CD4-positive, alpha-beta T cell (primary cell): Measurements from ENCODE around the gene CDKN2B-AS1. TPM values are rescaled to one million over a fixed set of nuclear protein-coding genes. Genes with fewer than 3 reads are reported as not detected.

ENCODE experiments used
- ATAC-seq: fragments of 200-7000 bp; cut with Tn5 transposase; one replicate; pipeline ENCODE4 v1.10.0; 2022; ENCODE audit warnings: mild to moderate bottlenecking; ENCODE audit not compliant: poor library complexity
- CTCF ChIA-PET: fragments of 350-600 bp; sonication (Branson Sonifier 250); formaldehyde crosslinking; loops from one replicate; lab custom pipeline; 2021; ENCODE audit warnings: antibody characterized with exemption, inconsistent platforms; lab: Charles Lee
- POLR2A ChIA-PET: fragments of 350-600 bp; sonication (Branson Sonifier 250); formaldehyde crosslinking; loops from one replicate; lab custom pipeline; 2021; ENCODE audit warnings: antibody characterized with exemption, inconsistent platforms; lab: Charles Lee
- DNase-seq, 14 experiments: peaks; one replicate each; pipeline ENCODE4 v3.0.0-alpha.2; 2013 to 2020; ENCODE audit warnings: mixed read lengths in 2 of 14
- H3K27ac ChIP-seq, 2 donors: one replicate each; pipeline versions ENCODE4 v1.5.1 to v1.7.0; 2013; ENCODE audit warnings: low read length in 2 of 2, low read depth in 1 of 2, mild to moderate bottlenecking in 1 of 2
- H3K27me3 ChIP-seq, 2 experiments: 1 replicate in 1 of 2; 2 replicates in 1 of 2; pipeline versions ENCODE4 v1.6.1 to v1.7.0; 2013; ENCODE audit warnings: low read length in 2 of 2, control low read depth in 1 of 2, mild to moderate bottlenecking in 1 of 2, moderate library complexity in 1 of 2; ENCODE audit not compliant: insufficient read depth in 2 of 2, control insufficient read depth in 1 of 2
- H3K36me3 ChIP-seq: one replicate; pipeline ENCODE4 v1.6.1; 2013; ENCODE audit warnings: low read length, control low read depth; ENCODE audit not compliant: insufficient read depth
- H3K4me1 ChIP-seq: one replicate; pipeline ENCODE4 v1.6.1; 2013; ENCODE audit warnings: low read length, control low read depth; ENCODE audit not compliant: insufficient read depth
- H3K4me3 ChIP-seq: one replicate; pipeline ENCODE4 v1.5.1; 2013; ENCODE audit warnings: mild to moderate bottlenecking, low read length, moderate library complexity
- H3K9me3 ChIP-seq, 2 experiments: 1 replicate in 1 of 2; 2 replicates in 1 of 2; pipeline versions ENCODE4 v1.6.1 to v1.7.0; 2013; ENCODE audit warnings: low read length in 2 of 2, mild to moderate bottlenecking in 2 of 2, control low read depth in 1 of 2, moderate library complexity in 1 of 2; ENCODE audit not compliant: control insufficient read depth in 1 of 2, insufficient read depth in 1 of 2
- H3K27ac Mint-ChIP-seq: one replicate; pipeline ENCODE4 v1.8.0; 2020; ENCODE audit warnings: mixed read lengths
- H3K27me3 Mint-ChIP-seq: one replicate; pipeline ENCODE4 v1.8.0; 2021; ENCODE audit warnings: mixed read lengths
- H3K36me3 Mint-ChIP-seq: one replicate; pipeline ENCODE4 v1.8.0; 2021; ENCODE audit warnings: low read depth, mixed read lengths
- H3K4me1 Mint-ChIP-seq: one replicate; pipeline ENCODE4 v1.8.0; 2021; ENCODE audit warnings: low read depth, mixed read lengths
- H3K4me3 Mint-ChIP-seq: one replicate; pipeline ENCODE4 v1.8.0; 2020; ENCODE audit warnings: mild to moderate bottlenecking, mixed read lengths
- H3K9me3 Mint-ChIP-seq: one replicate; pipeline ENCODE4 v1.8.0; 2020; ENCODE audit warnings: mixed read lengths
- intact Hi-C, 2 experiments: fragments of 100-400 bp; cut with DNase I in 1 of 2; cut with micrococcal nuclease in 1 of 2; formaldehyde crosslinking; loops; one replicate each; pipeline versions ENCODE4 v1.15.1 to v1.9.0; 2023 to 2025; cut with DNase I, micrococcal nuclease
- total RNA-seq, 174 experiments: library from RNA in 2 of 174; stranded (reverse) in 2 of 174; gene quantifications; one replicate each; pipeline ENCODE4 v1.2.3 and lab custom pipeline; 2021 to 2026
- TF ChIP-seq, protein P1 (sequence below): fragments of 200-600 bp; IDR thresholded peaks from one replicate; pipeline ENCODE4 v1.8.0; 2022; ENCODE audit warnings: antibody characterized with exemption, mild to moderate bottlenecking

CDKN2B-AS1 gene
- total RNA-seq, 2 experiments from 2014 or later = 0.25 to 0.30 TPM

GRCh38 chr9:21969951-21970799 is 24.4 kb upstream of the CDKN2B-AS1 start:
- Mint-ChIP-seq H3K4me3 (peak overlapping the region; percentile 2), H3K9me3 (peaks cover 19% of the 10 kb centered on the region), H3K27me3 (peaks cover 98% of the 10 kb centered on the region), H3K4me1 (peaks cover 37% of the 10 kb centered on the region), H3K27ac (no peak overlapping the region), H3K36me3 (peaks cover 11% of the 10 kb centered on the region)
- CTCF ChIA-PET = interaction anchor here (1.2 to 2.1 kb wide), 3 partner anchors 17 to 39 kb away, joined by 3 to 10 read pairs (median 4); partner anchors contain the start of gene CDKN2B
- H3K36me3 ChIP-seq = no peaks in the 10 kb centered on the region
- peaks cover 42 to 59% of the 10 kb centered on the region in 2 experiments for H3K9me3 ChIP-seq
- peaks cover 87 to 100% of the 10 kb centered on the region in 2 experiments for H3K27me3 ChIP-seq
- intact Hi-C loops = loop anchor here (5.0 kb wide), 2 partner anchors 32 to 37 kb away; partner anchors contain the start of gene CDKN2B (in 1 of the 2)
- peaks cover 43% of the 10 kb centered on the region for H3K4me1 ChIP-seq
- H3K4me3 ChIP-seq = no peak overlapping the region
- no peak overlapping the region for H3K27ac ChIP-seq
- ATAC-seq (no peak), DNase-seq (peak in 1 of 14 experiments; percentile 2)
- POLR2A ChIA-PET = interaction anchor here (1.6 kb wide), 1 partner anchor 24 kb away, joined by 3 read pairs; the partner anchor contains the start of gene CDKN2A
- TF ChIP-seq, protein P1, sequence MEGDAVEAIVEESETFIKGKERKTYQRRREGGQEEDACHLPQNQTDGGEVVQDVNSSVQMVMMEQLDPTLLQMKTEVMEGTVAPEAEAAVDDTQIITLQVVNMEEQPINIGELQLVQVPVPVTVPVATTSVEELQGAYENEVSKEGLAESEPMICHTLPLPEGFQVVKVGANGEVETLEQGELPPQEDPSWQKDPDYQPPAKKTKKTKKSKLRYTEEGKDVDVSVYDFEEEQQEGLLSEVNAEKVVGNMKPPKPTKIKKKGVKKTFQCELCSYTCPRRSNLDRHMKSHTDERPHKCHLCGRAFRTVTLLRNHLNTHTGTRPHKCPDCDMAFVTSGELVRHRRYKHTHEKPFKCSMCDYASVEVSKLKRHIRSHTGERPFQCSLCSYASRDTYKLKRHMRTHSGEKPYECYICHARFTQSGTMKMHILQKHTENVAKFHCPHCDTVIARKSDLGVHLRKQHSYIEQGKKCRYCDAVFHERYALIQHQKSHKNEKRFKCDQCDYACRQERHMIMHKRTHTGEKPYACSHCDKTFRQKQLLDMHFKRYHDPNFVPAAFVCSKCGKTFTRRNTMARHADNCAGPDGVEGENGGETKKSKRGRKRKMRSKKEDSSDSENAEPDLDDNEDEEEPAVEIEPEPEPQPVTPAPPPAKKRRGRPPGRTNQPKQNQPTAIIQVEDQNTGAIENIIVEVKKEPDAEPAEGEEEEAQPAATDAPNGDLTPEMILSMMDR = no peak

DNA sequence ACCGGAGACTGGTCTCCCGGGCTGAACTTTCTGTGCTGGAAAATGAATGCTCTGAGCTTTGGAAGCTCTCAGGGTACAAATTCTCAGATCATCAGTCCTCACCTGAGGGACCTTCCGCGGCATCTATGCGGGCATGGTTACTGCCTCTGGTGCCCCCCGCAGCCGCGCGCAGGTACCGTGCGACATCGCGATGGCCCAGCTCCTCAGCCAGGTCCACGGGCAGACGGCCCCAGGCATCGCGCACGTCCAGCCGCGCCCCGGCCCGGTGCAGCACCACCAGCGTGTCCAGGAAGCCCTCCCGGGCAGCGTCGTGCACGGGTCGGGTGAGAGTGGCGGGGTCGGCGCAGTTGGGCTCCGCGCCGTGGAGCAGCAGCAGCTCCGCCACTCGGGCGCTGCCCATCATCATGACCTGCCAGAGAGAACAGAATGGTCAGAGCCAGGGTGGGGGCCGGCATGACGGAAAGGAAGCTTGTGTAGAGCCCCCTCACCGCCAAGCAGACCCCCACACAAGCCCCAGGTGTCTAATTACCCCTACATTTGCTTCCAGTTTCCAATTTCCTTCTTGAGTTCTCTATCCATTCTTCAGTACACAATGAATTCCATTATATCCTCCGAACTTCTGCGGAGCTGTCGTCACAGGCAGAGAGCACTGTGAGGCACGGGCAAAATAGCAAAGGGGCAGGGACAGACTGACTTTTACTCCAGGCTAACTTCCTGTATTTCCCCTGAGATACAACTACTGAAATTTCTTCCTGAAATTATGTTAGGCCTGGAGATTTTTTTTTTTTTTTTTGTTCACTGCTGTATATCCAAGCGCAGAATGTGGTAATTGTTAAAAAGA is 23.6 kb upstream of the CDKN2B-AS1 start:
- ChIA-PET POLR2A (interaction anchor here (1.0 to 1.6 kb wide), 2 partner anchors 23 to 39 kb away, joined by 3 to 4 read pairs; partner anchors contain the start of gene CDKN2A), CTCF (interaction anchor here (0.9 to 2.1 kb wide), 4 partner anchors 16 to 158 kb away, joined by 3 to 10 read pairs (median 4); partner anchors contain the start of gene CDKN2B)
- DNase-seq (no peak), ATAC-seq (no peak)
- peaks cover 98% of the 10 kb centered on the region for H3K27me3 Mint-ChIP-seq
- H3K4me3 Mint-ChIP-seq = peak overlapping the region; percentile 69
- H3K36me3 ChIP-seq = no peaks in the 10 kb centered on the region
- H3K4me3 ChIP-seq = no peak overlapping the region
- peaks cover 11% of the 10 kb centered on the region for H3K36me3 Mint-ChIP-seq
- peaks cover 42% of the 10 kb centered on the region for H3K4me1 ChIP-seq
- intact Hi-C loops = loop anchor here in 1 of 2 experiments (5.0 kb wide), 1 partner anchor 36 kb away; the partner anchor contains the start of gene CDKN2B
- peaks cover 87 to 100% of the 10 kb centered on the region in 2 experiments for H3K27me3 ChIP-seq
- peaks cover 42 to 55% of the 10 kb centered on the region in 2 experiments for H3K9me3 ChIP-seq
- no peak overlapping the region for H3K27ac Mint-ChIP-seq
- peaks cover 19% of the 10 kb centered on the region for H3K9me3 Mint-ChIP-seq
- peaks cover 34% of the 10 kb centered on the region for H3K4me1 Mint-ChIP-seq
- H3K27ac ChIP-seq = no peak overlapping the region
- TF ChIP-seq, protein P1 = no peak

- POLR2A ChIA-PET = no interaction called here
- CTCF ChIA-PET = no interaction called here
- ATAC-seq = no peak
- Histone ChIP-seq H3K27ac (no peak overlapping the region), H3K4me1 (peaks cover 39% of the 10 kb centered on the region), H3K9me3 (peaks cover 36 to 54% of the 10 kb centered on the region in 2 experiments), H3K27me3 (peaks cover 88 to 100% of the 10 kb centered on the region in 2 experiments), H3K4me3 (no peak overlapping the region), H3K36me3 (no peaks in the 10 kb centered on the region)
- Mint-ChIP-seq H3K9me3 (peaks cover 17% of the 10 kb centered on the region), H3K36me3 (peaks cover 11% of the 10 kb centered on the region), H3K4me1 (peaks cover 31% of the 10 kb centered on the region), H3K27me3 (peaks cover 98% of the 10 kb centered on the region), H3K4me3 (no peak overlapping the region), H3K27ac (no peak overlapping the region)
- TF ChIP-seq, protein P1 = no peak
- DNase-seq = no peak
- intact Hi-C loops = loop anchor here in 1 of 2 experiments (5.0 kb wide), 1 partner anchor 35 kb away; the partner anchor contains the start of gene CDKN2B
These were observed 22.2 kb upstream of the CDKN2B-AS1 start for GRCh38 chr9:21972361-21972760.
